PC-3 (cell line): ENCODE measurements around the gene LIMS1. TPM values are rescaled to one million over a fixed set of nuclear protein-coding genes. Genes with fewer than 3 reads are reported as not detected.
A peak's percentile ranks its signal among the peaks of the same experiment; 100 is the strongest.

ENCODE experiments used
- ATAC-seq: fragments of 200-7000 bp; cut with Tn5 transposase; 2 replicates; pipeline ENCODE4 v1.9.1; 2020; ENCODE audit warnings: mild to moderate bottlenecking, moderate library complexity
- BruUV-seq: library from RNA; stranded (reverse); fragments of 400-500 nt; replicated peaks from 2 replicates; lab custom pipeline; 2021; lab: Mats Ljungman, UMichigan
- CTCF ChIA-PET: fragments of 300-600 bp; sonication (Branson Sonifier 250); formaldehyde crosslinking; loops from one replicate; lab custom pipeline; 2022; ENCODE audit warnings: antibody characterized with exemption; lab: Charles Lee
- POLR2A ChIA-PET: fragments of 300-600 bp; sonication (Branson Sonifier 250); formaldehyde crosslinking; loops from one replicate; lab custom pipeline; 2022; ENCODE audit warnings: antibody characterized with exemption; ENCODE audit not compliant: unreplicated experiment; lab: Charles Lee
- DNase-seq: peaks from one replicate; pipeline ENCODE4 v3.0.0-alpha.2; 2015
- H2AFZ ChIP-seq: fragments of 300-600 bp; sonication (generic); 2 replicates; pipeline ENCODE4 v1.6.0; 2016; ENCODE audit warnings: antibody characterized with exemption, low read length
- H3F3A ChIP-seq: fragments of 300-600 bp; sonication (generic); one replicate; pipeline ENCODE4 v1.6.0; 2017; ENCODE audit warnings: antibody characterized with exemption, low read length, control low read depth, mild to moderate bottlenecking; ENCODE audit not compliant: unreplicated experiment
- H3K27ac ChIP-seq: fragments of 300-600 bp; sonication (generic); 2 replicates; pipeline ENCODE4 v1.5.1; 2016; ENCODE audit warnings: mild to moderate bottlenecking, low read length
- H3K27me3 ChIP-seq: fragments of 300-600 bp; sonication (generic); 2 replicates; pipeline ENCODE4 v1.6.1; 2016; ENCODE audit warnings: low read length, mixed read lengths
- H3K36me3 ChIP-seq: fragments of 300-600 bp; sonication (generic); 2 replicates; pipeline ENCODE4 v1.6.1; 2016; ENCODE audit warnings: low read depth, mixed run types, low read length, mixed read lengths
- H3K4me1 ChIP-seq: fragments of 300-600 bp; sonication (generic); 2 replicates; pipeline ENCODE4 v1.5.1; 2016; ENCODE audit warnings: low read length; ENCODE audit not compliant: insufficient read depth
- H3K4me2 ChIP-seq: fragments of 300-600 bp; sonication (generic); 2 replicates; pipeline ENCODE4 v1.6.0; 2016; ENCODE audit warnings: low read length
- H3K4me3 ChIP-seq: fragments of 300-600 bp; sonication (generic); 2 replicates; pipeline ENCODE4 v1.5.1; 2016; ENCODE audit warnings: mild to moderate bottlenecking, low read length, mixed read lengths
- H3K79me2 ChIP-seq: fragments of 300-600 bp; sonication (generic); 2 replicates; pipeline ENCODE4 v1.6.1; 2017; ENCODE audit warnings: low read length, mixed read lengths
- H3K9ac ChIP-seq: fragments of 300-600 bp; sonication (generic); 2 replicates; pipeline ENCODE4 v1.6.0; 2016; ENCODE audit warnings: mild to moderate bottlenecking, low read length
- H3K9me2 ChIP-seq: fragments of 300-600 bp; sonication (generic); replicated peaks from 2 replicates; pipeline ENCODE4 v1.6.1; 2016; ENCODE audit warnings: mixed run types, low read length, mixed read lengths
- H3K9me3 ChIP-seq: fragments of 300-600 bp; sonication (generic); 2 replicates; pipeline ENCODE4 v1.6.1; 2016; ENCODE audit warnings: low read length, mixed read lengths
- H4K20me1 ChIP-seq: fragments of 300-600 bp; sonication (generic); 2 replicates; pipeline ENCODE4 v1.6.1; 2016; ENCODE audit warnings: low read length, mixed read lengths
- CTCF ChIP-seq: fragments of 300-600 bp; sonication (generic); conservative IDR thresholded peaks from 2 replicates; pipeline ENCODE4 v1.5.1; 2017; ENCODE audit warnings: antibody characterized with exemption, low read depth, mild to moderate bottlenecking, low read length
- EZH2 ChIP-seq: fragments of 300-600 bp; sonication (generic); IDR thresholded peaks from one replicate; pipeline ENCODE4 v1.6.1; 2017; ENCODE audit warnings: antibody characterized with exemption, mild to moderate bottlenecking, low read length; ENCODE audit not compliant: unreplicated experiment
- EZH2phosphoT487 ChIP-seq: fragments of 300-600 bp; sonication (generic); IDR thresholded peaks from 2 replicates; pipeline ENCODE4 v1.6.1; 2018; ENCODE audit warnings: mild to moderate bottlenecking, antibody characterized with exemption, low read length, borderline replicate concordance
- intact Hi-C: fragments of 100-400 bp; cut with micrococcal nuclease; formaldehyde crosslinking; loops from 2 replicates; pipeline ENCODE4 v1.9.0; 2023
- total RNA-seq: library from RNA; depleted of rRNA; stranded (reverse); fragments of >200 nt; gene quantifications from 2 replicates; pipeline ENCODE4 v1.2.3, GENCODE V29; 2014

Gene LIMS1
- total RNA-seq, 1 experiment from 2014 or later = 58.9 TPM

- Histone ChIP-seq H3K27ac (peak overlapping the region; percentile 46; the same call in 1 of the 2 replicates), H3K9me2 (no peaks in the 10 kb centered on the region), H3K36me3 (no peaks in the 10 kb centered on the region), H3K9me3 (no peaks in the 10 kb centered on the region), H3F3A (no peaks in the 10 kb centered on the region), H3K9ac (no peak overlapping the region), H4K20me1 (no peaks in the 10 kb centered on the region), H2AFZ (no peak overlapping the region), H3K27me3 (no peaks in the 10 kb centered on the region), H3K4me1 (peaks cover 52% of the 10 kb centered on the region), H3K4me2 (no peak overlapping the region), H3K4me3 (no peak overlapping the region), H3K79me2 (peaks cover 69% of the 10 kb centered on the region)
- TF ChIP-seq EZH2 (no peak), EZH2phosphoT487 (no peak), CTCF (no peak)
- ChIA-PET POLR2A (no interaction called here), CTCF (no interaction called here)
- intact Hi-C loops = loop anchor here (2.0 kb wide), 2 partner anchors 95 to 189 kb away; no protein-coding TSS in a partner anchor
- BruUV-seq = no TSS peak
- DNase-seq (no peak), ATAC-seq (no peak)
Observed at GRCh38 chr2:108585436-108585835, 51.2 kb downstream of the LIMS1 start.

- CTCF ChIA-PET = interaction anchor here (1.1 kb wide), 1 partner anchor 138 kb away, joined by 4 read pairs; no protein-coding TSS in a partner anchor
- peaks cover 48% of the 10 kb centered on the region for H3K4me1 ChIP-seq
Observed at GRCh38 chr2:108586116-108586515, 51.8 kb downstream of the LIMS1 start.

More at GRCh38 chr2:108586116-108586515, 51.8 kb downstream of the LIMS1 start:
- no peak overlapping the region for H3K9ac ChIP-seq
- no peaks in the 10 kb centered on the region for H3K9me3 ChIP-seq
- BruUV-seq = no TSS peak
- H3K27ac ChIP-seq = peak overlapping the region; percentile 46
- H3K4me3 ChIP-seq = no peak overlapping the region
- POLR2A ChIA-PET = no interaction called here
- peak overlapping the region; percentile 12; the same call in 1 of the 2 replicates for H3K4me2 ChIP-seq
- H3F3A ChIP-seq = no peaks in the 10 kb centered on the region
- H3K27me3 ChIP-seq = no peaks in the 10 kb centered on the region
- DNase-seq = peak; percentile 37
- H3K79me2 ChIP-seq = peaks cover 69% of the 10 kb centered on the region
- 0 out of 2 replicates have a peak overlapping the region, but pooled peaks have one; percentile 10 for H2AFZ ChIP-seq
- no peaks in the 10 kb centered on the region for H3K9me2 ChIP-seq
- ATAC-seq = no peak
- no peak for TF ChIP-seq EZH2phosphoT487
- TF ChIP-seq CTCF = no peak
- TF ChIP-seq EZH2 = no peak
- H3K36me3 ChIP-seq = no peaks in the 10 kb centered on the region
- no peaks in the 10 kb centered on the region for H4K20me1 ChIP-seq
- intact Hi-C loops = no loop called here
